ENCODE data around the gene UBE2E3.

- TF ChIP-seq SIN3A (IDR thresholded peaks at IDR 0.05; ENCODE audit: borderline replicate concordance, insufficient read depth, low read depth, low read length), result no peak
- TF ChIP-seq CTCF (IDR thresholded peaks at IDR 0.05), result no peak
- TF ChIP-seq POLR2AphosphoS5 (IDR thresholded peaks at IDR 0.05; ENCODE audit: low read depth, low read length), result no peak
- no peak for TF ChIP-seq REST (IDR thresholded peaks at IDR 0.05; ENCODE audit: insufficient read depth in 1 of 2, low read depth in 2 of 2, low read length in 1 of 2)
- TF ChIP-seq TCF7L2 (IDR thresholded peaks at IDR 0.05; ENCODE audit: low read depth, low read length), result no peak
Measured at GRCh38 chr2:181095486-181095885, 115.1 kb downstream of the UBE2E3 start.

Measured in Panc1 (cell line).